ENCODE data around the gene CPNE4. TPM values are rescaled to one million over a fixed set of nuclear protein-coding genes. Genes with fewer than 3 reads are reported as not detected.

The CPNE4 gene
- total RNA-seq, 2 donors from 2014 or later = not detected

GRCh38 chr3:131547585-131547984, 487.2 kb downstream of the CPNE4 start:
- TF ChIP-seq POLR2A (IDR thresholded peaks at IDR 0.05) (no peak), CTCF (IDR thresholded peaks at IDR 0.05) (no peak)
- WGBS, 2 donors = 75 to 91% methylated on average over 1 of the region's 1 CpG
- Histone ChIP-seq H3K4me1 (no peaks in the 10 kb centered on the region), H3K4me3 (no peak overlapping the region), H3K27ac (no peak overlapping the region), H3K27me3 (no peaks in the 10 kb centered on the region), H3K9me3 (no peaks in the 10 kb centered on the region), H3K36me3 (replicated peaks in 1 of 2; ENCODE audit: insufficient read depth in 1 of 2, low read depth in 2 of 2) (no peaks in the 10 kb centered on the region)
- ATAC-seq (no peak), DNase-seq (no peak)
- intact Hi-C loops (cut with DNase I) = no loop called here

GRCh38 chr3:131546441-131546840, 488.4 kb downstream of the CPNE4 start:
- Histone ChIP-seq H3K27me3 (no peaks in the 10 kb centered on the region), H3K36me3 (replicated peaks in 1 of 2; ENCODE audit: insufficient read depth in 1 of 2, low read depth in 2 of 2) (no peaks in the 10 kb centered on the region), H3K9me3 (no peaks in the 10 kb centered on the region), H3K27ac (no peak overlapping the region), H3K4me3 (no peak overlapping the region), H3K4me1 (no peaks in the 10 kb centered on the region)
- no peak for DNase-seq
- intact Hi-C loops (cut with DNase I) = no loop called here
- no peak for ATAC-seq
- TF ChIP-seq CTCF (IDR thresholded peaks at IDR 0.05) (no peak), POLR2A (IDR thresholded peaks at IDR 0.05) (no peak)

- H3K9me3 ChIP-seq = no peaks in the 10 kb centered on the region
- H3K4me1 ChIP-seq = no peaks in the 10 kb centered on the region
- intact Hi-C loops (cut with DNase I) = no loop called here
- no peak overlapping the region for H3K4me3 ChIP-seq
- ATAC-seq = no peak
- H3K27me3 ChIP-seq = no peaks in the 10 kb centered on the region
- 71 to 81% methylated on average over 2 of the region's 2 CpGs for WGBS, 2 donors
- TF ChIP-seq CTCF (IDR thresholded peaks at IDR 0.05) = no peak
- no peak for TF ChIP-seq POLR2A (IDR thresholded peaks at IDR 0.05)
- no peaks in the 10 kb centered on the region for H3K36me3 ChIP-seq (replicated peaks in 1 of 2; ENCODE audit: insufficient read depth in 1 of 2, low read depth in 2 of 2)
- DNase-seq = no peak
- no peak overlapping the region for H3K27ac ChIP-seq
Measured at GRCh38 chr3:131544557-131544956, 490.3 kb downstream of the CPNE4 start.

- no peaks in the 10 kb centered on the region for H3K36me3 ChIP-seq (replicated peaks in 1 of 2; ENCODE audit: insufficient read depth in 1 of 2, low read depth in 2 of 2)
- ATAC-seq (peak; percentile 98), DNase-seq (peak; percentile 84 to 92 (median 90))
- intact Hi-C loops (cut with DNase I) = no loop called here
- H3K4me1 ChIP-seq = no peaks in the 10 kb centered on the region
- no peak overlapping the region for H3K27ac ChIP-seq
- H3K27me3 ChIP-seq = no peaks in the 10 kb centered on the region
- TF ChIP-seq CTCF (IDR thresholded peaks at IDR 0.05) (peak in 1 of 7 experiments; percentile 9), POLR2A (IDR thresholded peaks at IDR 0.05) (no peak)
- H3K4me3 ChIP-seq = no peak overlapping the region
- H3K9me3 ChIP-seq = no peaks in the 10 kb centered on the region
Measured at GRCh38 chr3:131543714-131544113, 491.1 kb downstream of the CPNE4 start.

- H3K4me3 ChIP-seq = no peak overlapping the region
- WGBS, 2 donors = 67 to 70% methylated on average over 1 of the region's 1 CpG
- no peak for ATAC-seq
- H3K9me3 ChIP-seq = no peaks in the 10 kb centered on the region
- H3K36me3 ChIP-seq (replicated peaks in 1 of 2; ENCODE audit: insufficient read depth in 1 of 2, low read depth in 2 of 2) = no peaks in the 10 kb centered on the region
- no peak overlapping the region for H3K27ac ChIP-seq
- no peak for TF ChIP-seq POLR2A (IDR thresholded peaks at IDR 0.05)
- H3K4me1 ChIP-seq = no peaks in the 10 kb centered on the region
- intact Hi-C loops (cut with DNase I) = no loop called here
- DNase-seq = no peak
- H3K27me3 ChIP-seq = no peaks in the 10 kb centered on the region
Measured at GRCh38 chr3:131541288-131541687, 493.5 kb downstream of the CPNE4 start.

Measured in body of pancreas (tissue), 4 donors.